Omental fat pad (tissue), 4 donors: ENCODE results near the gene ZNF304. TPM values are rescaled to one million over a fixed set of nuclear protein-coding genes. Genes with fewer than 3 reads are reported as not detected.

Experiments
- ATAC-seq: fragments of 150-250 bp; one replicate; pipeline ENCODE4 v1.9.1; 2016; ENCODE audit warnings: mild to moderate bottlenecking, moderate library complexity; ENCODE audit not compliant: low FRiP score
- DNase-seq: peaks from one replicate; pipeline ENCODE4 v3.0.0-alpha.2; 2019; ENCODE audit warnings: low spot score
- CTCF ChIP-seq, 3 donors: fragments of 450-650 bp; IDR thresholded peaks; one replicate each; pipeline ENCODE4 v1.5.1; 2016 to 2017; ENCODE audit warnings: antibody characterized with exemption in 3 of 3, mild to moderate bottlenecking in 3 of 3, moderate library complexity in 2 of 3
- total RNA-seq, 4 donors: library from RNA; depleted of rRNA; stranded (reverse); fragments of >200 nt; gene quantifications; one replicate each; pipeline ENCODE4 v1.1.0, GENCODE V29; 2016

The ZNF304 gene
- total RNA-seq, 4 donors from 2014 or later, result 4.6 to 11.0 (median 7.3) TPM

DNA sequence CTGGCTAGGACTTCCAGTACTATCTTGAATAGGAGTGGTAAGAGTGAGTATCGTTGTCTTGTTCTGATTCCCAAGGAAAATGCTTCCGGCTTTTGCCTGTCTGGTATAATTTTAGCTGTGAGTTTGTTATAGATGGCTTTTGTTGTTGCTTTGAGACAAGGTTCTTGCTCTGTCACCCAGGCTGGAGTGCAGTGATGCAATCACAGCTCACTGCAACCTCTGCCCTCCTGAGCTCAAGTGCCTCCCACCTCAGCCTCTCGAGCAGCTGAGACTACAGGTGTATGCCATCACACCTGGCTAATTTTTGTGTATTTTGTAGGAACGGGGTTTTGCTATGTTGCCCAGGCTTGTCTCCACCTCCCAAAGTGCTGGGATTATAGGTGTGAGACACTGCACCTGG, 36.9 kb upstream of the ZNF304 start:
- ATAC-seq (no peak), DNase-seq (no peak)
- TF ChIP-seq CTCF (IDR thresholded peaks at IDR 0.05), result no peak

GRCh38 chr19:57317503-57317902, 33.6 kb upstream of the ZNF304 start:
- ATAC-seq (no peak), DNase-seq (no peak)
- TF ChIP-seq CTCF (IDR thresholded peaks at IDR 0.05), result no peak

- TF ChIP-seq CTCF (IDR thresholded peaks at IDR 0.05), result no peak
- ATAC-seq (no peak), DNase-seq (no peak)
These were observed 31.2 kb upstream of the ZNF304 start for GRCh38 chr19:57319869-57320179.

- peak; percentile 94 for DNase-seq
- ATAC-seq, result peak; percentile 99
- TF ChIP-seq CTCF (IDR thresholded peaks at IDR 0.05), result no peak
These were observed 30.6 kb upstream of the ZNF304 start, which contains the start of gene ZNF543 for GRCh38 chr19:57320180-57321084. Gene ZNF543, plus strand, starts transcription at chr19:57320472. Its CDS starts 382 bp downstream, at chr19:57320854.

- TF ChIP-seq CTCF (IDR thresholded peaks at IDR 0.05), result no peak
- DNase-seq (no peak), ATAC-seq (no peak)
These were observed 30.0 kb upstream of the ZNF304 start for GRCh38 chr19:57321116-57321515.

DNA sequence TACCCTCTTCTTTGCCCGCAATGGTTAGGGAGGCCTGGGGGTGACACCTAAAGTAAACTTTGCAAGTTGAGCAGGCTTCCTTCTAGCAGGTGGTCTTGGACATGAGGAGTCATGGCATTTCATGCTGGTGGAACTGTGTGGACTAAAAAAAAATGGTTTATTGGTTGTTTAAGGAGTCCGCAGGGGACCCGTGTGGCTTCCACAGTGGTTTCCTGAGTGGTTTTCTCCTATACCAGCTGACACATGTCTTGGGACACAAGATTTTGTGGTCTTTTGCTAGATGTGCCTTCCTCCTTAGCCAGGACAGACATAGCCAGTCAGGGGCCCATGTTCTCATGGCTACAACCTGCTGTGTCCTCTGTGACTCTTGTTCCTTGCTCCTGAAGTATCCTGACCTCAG, 29.3 kb upstream of the ZNF304 start:
- DNase-seq (no peak), ATAC-seq (no peak)
- no peak for TF ChIP-seq CTCF (IDR thresholded peaks at IDR 0.05)

DNA sequence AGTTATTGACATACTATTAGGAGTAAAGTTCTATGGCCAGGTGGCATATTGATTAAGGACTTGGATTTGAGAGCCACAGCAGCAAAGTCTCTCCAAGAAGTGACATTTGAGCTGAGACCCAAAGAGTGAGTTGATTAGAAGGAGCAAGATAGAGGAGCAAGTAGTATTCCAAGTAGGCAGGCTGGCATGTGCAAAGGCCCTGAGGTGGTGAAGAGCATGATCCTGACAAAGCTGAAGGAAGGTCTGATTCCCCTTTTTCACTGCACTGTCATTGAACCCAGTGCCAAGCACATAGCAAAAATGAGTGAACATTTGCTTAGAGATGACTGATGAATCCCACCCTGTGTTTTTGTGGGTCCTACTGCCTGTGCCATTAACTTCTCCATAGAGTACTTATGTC, 26.1 kb upstream of the ZNF304 start:
- TF ChIP-seq CTCF (IDR thresholded peaks at IDR 0.05), result no peak
- DNase-seq, result no peak
- no peak for ATAC-seq
